Naive thymus-derived CD4-positive, alpha-beta T cell (primary cell): ENCODE results near the gene ATP6V1B1. TPM values are rescaled to one million over a fixed set of nuclear protein-coding genes. Genes with fewer than 3 reads are reported as not detected.
"Not testable (repeated sequence)": the region's sequence is repeated elsewhere in the genome, so short reads cannot be mapped to it uniquely, and the experiment has no call there.

Experiments used
- ATAC-seq: fragments of 150-1000 bp; cut with Tn5 transposase; 2 replicates; pipeline ENCODE4 v1.10.0; 2021; ENCODE audit warnings: mild to moderate bottlenecking, moderate library complexity
- CTCF ChIA-PET: fragments of 350-600 bp; sonication (Branson Sonifier 250); formaldehyde crosslinking; loops from one replicate; lab custom pipeline; 2021; ENCODE audit warnings: antibody characterized with exemption; lab: Charles Lee
- POLR2A ChIA-PET: fragments of 350-600 bp; sonication (Branson Sonifier 250); formaldehyde crosslinking; loops from one replicate; lab custom pipeline; 2021; ENCODE audit warnings: antibody characterized with exemption, inconsistent platforms; lab: Charles Lee
- DNase-seq, 9 donors: peaks; one replicate each; pipeline versions ENCODE4 v3.0.0 to v3.0.0-alpha.2; 2020 to 2022; ENCODE audit warnings: mixed read lengths in 1 of 9
- H3K27ac ChIP-seq: one replicate; pipeline ENCODE4 v1.7.0; 2013; ENCODE audit warnings: mild to moderate bottlenecking, low read depth, low read length, moderate library complexity
- H3K27me3 ChIP-seq, 2 donors: one replicate each; pipeline ENCODE4 v1.7.0; 2013; ENCODE audit warnings: low read length in 2 of 2, mild to moderate bottlenecking in 2 of 2, moderate library complexity in 2 of 2; ENCODE audit not compliant: control insufficient read depth in 2 of 2, insufficient read depth in 2 of 2
- H3K36me3 ChIP-seq, 3 experiments: 1 replicate in 2 of 3; 2 replicates in 1 of 3; pipeline ENCODE4 v1.7.0; 2013; ENCODE audit warnings: low read length in 3 of 3, mild to moderate bottlenecking in 3 of 3, moderate library complexity in 1 of 3; ENCODE audit not compliant: insufficient read depth in 3 of 3, control insufficient read depth in 2 of 3
- H3K4me1 ChIP-seq, 2 donors: one replicate each; pipeline ENCODE4 v1.7.0; 2013; ENCODE audit warnings: low read length in 2 of 2, mild to moderate bottlenecking in 2 of 2, moderate library complexity in 1 of 2; ENCODE audit not compliant: control insufficient read depth in 2 of 2, insufficient read depth in 2 of 2
- H3K4me3 ChIP-seq: 2 replicates; pipeline ENCODE4 v1.7.0; 2013; ENCODE audit warnings: mild to moderate bottlenecking, low read length
- H3K9me3 ChIP-seq, 3 experiments: 1 replicate in 2 of 3; 2 replicates in 1 of 3; pipeline ENCODE4 v1.7.0; 2013; ENCODE audit warnings: low read length in 3 of 3; ENCODE audit not compliant: control insufficient read depth in 2 of 3
- H3K27ac Mint-ChIP-seq, 9 donors: one replicate each; pipeline ENCODE4 v1.8.0; 2020 to 2022; ENCODE audit warnings: mixed read lengths in 9 of 9, mild to moderate bottlenecking in 8 of 9, moderate library complexity in 5 of 9, inconsistent platforms in 2 of 9
- H3K27me3 Mint-ChIP-seq, 5 donors: one replicate each; pipeline ENCODE4 v1.8.0; 2021 to 2022; ENCODE audit warnings: mixed read lengths in 5 of 5, mild to moderate bottlenecking in 1 of 5
- H3K36me3 Mint-ChIP-seq, 5 donors: one replicate each; pipeline ENCODE4 v1.8.0; 2020 to 2022; ENCODE audit warnings: mixed read lengths in 5 of 5, mild to moderate bottlenecking in 3 of 5, inconsistent platforms in 1 of 5
- H3K4me1 Mint-ChIP-seq, 7 donors: one replicate each; pipeline ENCODE4 v1.8.0; 2020 to 2022; ENCODE audit warnings: mixed read lengths in 7 of 7, mild to moderate bottlenecking in 3 of 7, inconsistent platforms in 1 of 7
- H3K4me3 Mint-ChIP-seq, 10 donors: one replicate each; pipeline ENCODE4 v1.8.0; 2020 to 2022; ENCODE audit warnings: mild to moderate bottlenecking in 10 of 10, mixed read lengths in 10 of 10, moderate library complexity in 6 of 10, inconsistent platforms in 2 of 10
- H3K9me3 Mint-ChIP-seq, 11 donors: one replicate each; pipeline ENCODE4 v1.8.0; 2020 to 2022; ENCODE audit warnings: mixed read lengths in 11 of 11, mild to moderate bottlenecking in 4 of 11, inconsistent platforms in 1 of 11, moderate library complexity in 1 of 11
- intact Hi-C, 2 donors: fragments of 100-400 bp; cut with micrococcal nuclease; formaldehyde crosslinking; loops; one replicate each; pipeline ENCODE4 v1.15.1; 2023
- polyA plus RNA-seq, 2 donors: library from polyadenylated mRNA; unstranded; fragments of 300-500 nt; fragmentation: Illumina TruSeq; gene quantifications; one replicate each; pipeline ENCODE4 v1.2.3, GENCODE V29; 2021
- total RNA-seq, 6 experiments: library from RNA in 5 of 6; stranded (reverse) in 5 of 6; gene quantifications; 1 replicate in 5 of 6; 2 replicates in 1 of 6; pipeline ENCODE4 v1.2.3 and lab custom pipeline; 2021 to 2026

ATP6V1B1 gene
- total and polyA plus RNA-seq, 7 experiments from 2014 or later = not detected

GRCh38 chr2:70994009-70994698, 58.5 kb downstream of the ATP6V1B1 start:
- peak in 1 of 9 donors; percentile 79 for DNase-seq
- peaks cover 6 to 32% (median 14%) of the 10 kb centered on the region in 3 experiments for H3K36me3 ChIP-seq

GRCh38 chr2:70994699-70995425, 59.2 kb downstream of the ATP6V1B1 start, which contains the start of gene TEX261:
Gene TEX261 (minus strand): TSS chr2:70994873. CDS start chr2:70994757, 116 bp downstream.
- no peaks in the 10 kb centered on the region for H3K27me3 Mint-ChIP-seq
- H3K4me3 ChIP-seq = peak within 1 kb of the TSS; percentile 92
- peak within 1 kb of the TSS; percentile 88 to 99 (median 96) for H3K27ac Mint-ChIP-seq
- no peaks in the 10 kb centered on the region for H3K9me3 ChIP-seq
- ATAC-seq = peak; percentile 98
- ChIA-PET POLR2A (interaction anchor here (0.6 to 1.0 kb wide), 2 partner anchors 9 to 10 kb away, joined by 3 read pairs; no protein-coding TSS in a partner anchor), CTCF (no interaction called here)
- peaks cover 0 to 25% (median 7%) of the 10 kb centered on the region in 3 experiments for H3K36me3 ChIP-seq
- intact Hi-C loops = loop anchor here (1.0 to 10.0 kb wide), 15 partner anchors 10 to 1170 kb away; partner anchors contain the start of genes FAM136A (in 2 of the 2), MCEE (in 2 of the 2), MPHOSPH10 (in 2 of the 2) and NAGK (in 2 of the 2)
- H3K4me1 ChIP-seq = peaks cover 19 to 21% of the 10 kb centered on the region in 2 donors
- peak within 1 kb of the TSS; percentile 88 for H3K27ac ChIP-seq
- H3K9me3 Mint-ChIP-seq = no peaks in the 10 kb centered on the region
- DNase-seq = peak; percentile 81 to 97 (median 88)
- H3K36me3 Mint-ChIP-seq = peaks cover 0 to 15% (median 5%) of the 10 kb centered on the region in 5 donors
- H3K4me3 Mint-ChIP-seq = peak within 1 kb of the TSS; percentile 95 to 100 (median 98)
- no peaks in the 10 kb centered on the region for H3K27me3 ChIP-seq
- peaks cover 23 to 44% (median 36%) of the 10 kb centered on the region in 7 donors for H3K4me1 Mint-ChIP-seq

More at GRCh38 chr2:70994009-70994698, 58.5 kb downstream of the ATP6V1B1 start:
- Histone ChIP-seq H3K27me3 (no peaks in the 10 kb centered on the region), H3K4me1 (peaks cover 19 to 21% of the 10 kb centered on the region in 2 donors), H3K27ac (peak overlapping the region; percentile 88), H3K4me3 (peak overlapping the region; percentile 76), H3K9me3 (no peaks in the 10 kb centered on the region)
- ChIA-PET CTCF (no interaction called here), POLR2A (interaction anchor here (0.6 to 1.0 kb wide), 3 partner anchors 8 to 73 kb away, joined by 3 read pairs; no protein-coding TSS in a partner anchor)
- H3K4me3 Mint-ChIP-seq = peak overlapping the region; percentile 94 to 100 (median 98)
- ATAC-seq = peak; percentile 10
- peaks cover 0 to 19% (median 5%) of the 10 kb centered on the region in 5 donors for H3K36me3 Mint-ChIP-seq
- H3K27ac Mint-ChIP-seq = peak overlapping the region; percentile 88 to 99 (median 96)
- intact Hi-C loops = loop anchor here (1.0 to 10.0 kb wide), 9 partner anchors 9 to 1169 kb away; partner anchors contain the start of genes ZNF638 (in 2 of the 2), FAM136A (in 1 of the 2), GMCL1 (in 1 of the 2) and NAGK (in 1 of the 2)
- H3K27me3 Mint-ChIP-seq = no peaks in the 10 kb centered on the region
- H3K4me1 Mint-ChIP-seq = peaks cover 20 to 43% (median 36%) of the 10 kb centered on the region in 7 donors
- H3K9me3 Mint-ChIP-seq = no peaks in the 10 kb centered on the region

GRCh38 chr2:70995426-70995729, 59.7 kb downstream of the ATP6V1B1 start:
- Mint-ChIP-seq H3K9me3 (no peaks in the 10 kb centered on the region), H3K4me3 (peak overlapping the region; percentile 87 to 100 (median 94)), H3K27me3 (no peaks in the 10 kb centered on the region), H3K36me3 (peaks cover 0 to 15% (median 5%) of the 10 kb centered on the region in 5 donors), H3K4me1 (peaks cover 23 to 47% (median 37%) of the 10 kb centered on the region in 7 donors), H3K27ac (peak overlapping the region; percentile 77 to 95 (median 89))
- intact Hi-C loops = loop anchor here (1.0 to 10.0 kb wide), 14 partner anchors 10 to 1171 kb away; partner anchors contain the start of genes FAM136A (in 2 of the 2), MCEE (in 2 of the 2), MPHOSPH10 (in 2 of the 2) and NAGK (in 2 of the 2)
- CTCF ChIA-PET = no interaction called here
- Histone ChIP-seq H3K36me3 (peaks cover 0 to 20% (median 2%) of the 10 kb centered on the region in 3 experiments), H3K4me3 (peak overlapping the region; percentile 92), H3K27ac (peak overlapping the region; percentile 73), H3K4me1 (peaks cover 19 to 21% of the 10 kb centered on the region in 2 donors), H3K9me3 (no peaks in the 10 kb centered on the region), H3K27me3 (no peaks in the 10 kb centered on the region)
- POLR2A ChIA-PET = no interaction called here
- ATAC-seq (peak; percentile 62), DNase-seq (peak in 8 of 9 donors; percentile 52 to 75 (median 67))

DNA sequence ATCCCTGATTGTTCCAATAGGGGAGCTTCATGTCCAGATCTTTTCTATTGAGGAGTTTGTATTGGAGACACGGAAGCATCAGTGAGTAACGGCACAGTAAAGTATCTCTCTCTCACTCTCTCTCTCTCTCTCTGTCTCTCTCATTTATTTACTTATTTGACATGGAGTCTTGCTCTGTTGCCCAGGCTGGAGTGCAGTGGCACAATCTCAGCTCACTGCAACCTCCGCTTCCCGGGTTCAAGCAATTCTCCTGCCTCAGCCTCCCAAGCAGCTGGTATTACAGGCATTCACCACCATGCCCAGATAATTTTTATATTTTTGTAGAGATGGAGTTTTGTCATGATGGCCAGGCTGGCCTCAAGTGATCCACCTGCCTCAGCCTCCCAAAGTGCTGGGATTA, 63.2 kb downstream of the ATP6V1B1 start:
- intact Hi-C loops = loop anchor here (5.0 to 10.0 kb wide), 4 partner anchors 228 to 1174 kb away; partner anchors contain the start of genes FAM136A (in 1 of the 2), GMCL1 (in 1 of the 2), PAIP2B (in 1 of the 2) and ZNF638 (in 1 of the 2)
- H3K27me3 Mint-ChIP-seq, H3K9me3 Mint-ChIP-seq, ATAC-seq, POLR2A ChIA-PET, H3K4me3 ChIP-seq, H3K36me3 ChIP-seq, DNase-seq, H3K9me3 ChIP-seq, H3K27ac ChIP-seq, H3K27ac Mint-ChIP-seq, H3K27me3 ChIP-seq, H3K36me3 Mint-ChIP-seq: not testable (repeated sequence)
- H3K4me1 ChIP-seq = peaks cover 15 to 17% of the 10 kb centered on the region in 2 donors
- Mint-ChIP-seq H3K4me1 (peaks cover 11 to 38% (median 21%) of the 10 kb centered on the region in 7 donors), H3K4me3 (peak overlapping the region in 1 of 10 donors; percentile 4)
- CTCF ChIA-PET = interaction anchor here (1.2 to 1.4 kb wide), 2 partner anchors 10 to 38 kb away, joined by 5 read pairs; no protein-coding TSS in a partner anchor

DNA sequence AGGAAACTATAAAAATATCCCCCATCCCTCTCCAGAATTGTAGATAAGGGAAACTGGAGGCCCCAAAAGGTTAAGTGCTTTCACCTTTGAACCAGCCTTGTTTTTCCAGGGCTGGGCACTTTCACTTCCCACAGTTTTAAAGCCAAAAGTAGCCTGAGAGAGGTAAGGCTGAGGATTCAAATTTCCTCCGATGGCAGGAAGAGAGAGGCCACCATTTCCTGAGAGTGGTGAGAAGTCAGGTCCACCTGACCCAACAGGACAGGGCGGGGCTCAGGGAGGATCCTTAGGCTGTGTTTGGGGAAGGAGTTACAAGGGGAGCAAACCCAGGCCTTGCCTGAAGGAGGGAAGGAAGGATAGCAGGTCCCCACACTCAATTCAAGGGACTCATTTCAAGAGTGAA, 63.7 kb downstream of the ATP6V1B1 start:
- H3K9me3 Mint-ChIP-seq = no peaks in the 10 kb centered on the region
- H3K27me3 Mint-ChIP-seq = peaks cover 0 to 3% (median 0%) of the 10 kb centered on the region in 5 donors
- ATAC-seq = no peak
- H3K4me3 ChIP-seq = no peak overlapping the region
- H3K36me3 Mint-ChIP-seq = no peaks in the 10 kb centered on the region
- H3K4me3 Mint-ChIP-seq = peak overlapping the region in 2 of 10 donors; percentile 26 to 55
- ChIA-PET CTCF (interaction anchor here (1.2 kb wide), 1 partner anchor 38 kb away, joined by 5 read pairs; no protein-coding TSS in a partner anchor), POLR2A (no interaction called here)
- H3K27ac ChIP-seq = no peak overlapping the region
- no peak for DNase-seq
- H3K4me1 Mint-ChIP-seq = peaks cover 7 to 36% (median 18%) of the 10 kb centered on the region in 7 donors
- intact Hi-C loops = loop anchor here (5.0 to 10.0 kb wide), 4 partner anchors 228 to 1175 kb away; partner anchors contain the start of genes FAM136A (in 1 of the 2), GMCL1 (in 1 of the 2), PAIP2B (in 1 of the 2) and ZNF638 (in 1 of the 2)
- H3K36me3 ChIP-seq = peaks cover 0 to 2% (median 0%) of the 10 kb centered on the region in 3 experiments
- no peaks in the 10 kb centered on the region for H3K27me3 ChIP-seq
- no peaks in the 10 kb centered on the region for H3K9me3 ChIP-seq
- H3K27ac Mint-ChIP-seq = peak overlapping the region in 2 of 9 donors; percentile 25 to 72
- H3K4me1 ChIP-seq = peaks cover 12 to 14% of the 10 kb centered on the region in 2 donors
